Large intestine (tissue), 3 donors: ENCODE data around the gene PKN3. TPM values are rescaled to one million over a fixed set of nuclear protein-coding genes. Genes with fewer than 3 reads are reported as not detected.

Experiments used
- DNase-seq, 2 donors: peaks; one replicate each; pipeline versions ENCODE4 v3.0.0 to v3.0.0-alpha.2; 2013
- H3K27ac ChIP-seq: one replicate; pipeline ENCODE4 v1.5.1; 2013; ENCODE audit warnings: low read length
- H3K27me3 ChIP-seq: 2 replicates; pipeline ENCODE4 v1.6.1; 2013; ENCODE audit warnings: low read length; ENCODE audit not compliant: control insufficient read depth, insufficient read depth
- H3K36me3 ChIP-seq: 2 replicates; pipeline ENCODE4 v1.6.1; 2013; ENCODE audit warnings: low read length; ENCODE audit not compliant: control insufficient read depth, insufficient read depth
- H3K4me1 ChIP-seq: one replicate; pipeline ENCODE4 v1.6.1; 2013; ENCODE audit warnings: low read length; ENCODE audit not compliant: control insufficient read depth, insufficient read depth
- H3K4me3 ChIP-seq: one replicate; pipeline ENCODE4 v1.5.1; 2013; ENCODE audit warnings: low read length
- H3K9me3 ChIP-seq: one replicate; pipeline ENCODE4 v1.6.1; 2013; ENCODE audit warnings: mild to moderate bottlenecking, low read depth, low read length, moderate library complexity; ENCODE audit not compliant: control insufficient read depth
- WGBS: methylation state at CpG from one replicate; pipeline ENCODE4 v1.1.5; 2013; ENCODE audit warnings: low lambda C conversion rate; ENCODE audit not compliant: insufficient coverage; 5-methylcytosine and 5-hydroxymethylcytosine counted together
- polyA plus RNA-seq: library from polyadenylated mRNA; unstranded; fragments of 120-200 nt; gene quantifications from one replicate; pipeline ENCODE4 v1.2.1, GENCODE V29; 2013

PKN3 gene
- polyA plus RNA-seq, 1 donor = 5.5 TPM

DNA sequence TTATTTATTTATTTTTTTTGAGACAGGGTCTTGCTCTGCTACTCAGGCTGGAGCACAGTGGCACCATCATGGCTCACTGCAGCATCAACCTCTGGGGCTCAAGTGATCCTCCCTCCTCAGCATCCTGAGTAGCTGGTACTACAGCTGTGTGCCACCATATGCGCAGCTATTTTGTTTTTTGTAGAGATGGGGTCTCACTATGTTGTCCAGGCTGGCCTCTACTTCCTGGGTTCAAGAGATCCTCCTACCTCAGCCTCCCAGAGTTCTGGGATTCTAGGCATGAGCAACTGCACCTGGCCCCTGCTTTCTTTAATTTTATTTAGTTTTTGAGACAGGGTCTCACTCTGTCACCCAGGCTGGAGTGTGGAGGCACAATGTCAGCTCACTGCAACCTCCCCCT is 41.1 kb downstream of the PKN3 start:
- Histone ChIP-seq H3K27ac (no peak overlapping the region), H3K36me3 (peaks cover 44% of the 10 kb centered on the region), H3K27me3 (no peaks in the 10 kb centered on the region), H3K4me1 (no peaks in the 10 kb centered on the region), H3K9me3 (no peaks in the 10 kb centered on the region), H3K4me3 (no peak overlapping the region)
- DNase-seq = no peak
- WGBS = no CpG with 5 or more reads among the region's 1 CpG

DNA sequence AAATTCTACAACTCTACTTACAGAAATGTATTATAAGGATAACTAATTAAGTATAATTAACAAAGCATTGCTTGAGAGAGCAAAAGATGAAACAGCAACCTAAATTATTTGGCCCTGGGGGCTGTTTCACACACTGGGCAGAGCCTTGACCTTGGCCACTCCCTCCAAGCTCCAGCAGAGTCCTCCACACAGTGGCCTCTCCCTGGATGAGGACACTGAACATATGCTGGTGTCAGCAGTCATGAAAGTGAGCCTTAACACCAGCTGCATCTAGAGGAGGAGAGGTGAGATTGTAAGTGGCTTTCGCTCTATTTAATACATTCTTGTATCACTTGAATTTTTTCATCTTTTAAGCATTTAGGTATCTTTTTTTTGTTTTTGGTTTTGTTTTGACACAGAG is 44.9 kb downstream of the PKN3 start:
- WGBS = no CpG with 5 or more reads among the region's 1 CpG
- H3K9me3 ChIP-seq = no peaks in the 10 kb centered on the region
- no peaks in the 10 kb centered on the region for H3K27me3 ChIP-seq
- no peaks in the 10 kb centered on the region for H3K4me1 ChIP-seq
- peaks cover 34% of the 10 kb centered on the region for H3K36me3 ChIP-seq
- no peak overlapping the region for H3K27ac ChIP-seq
- no peak for DNase-seq
- H3K4me3 ChIP-seq = no peak overlapping the region

DNA sequence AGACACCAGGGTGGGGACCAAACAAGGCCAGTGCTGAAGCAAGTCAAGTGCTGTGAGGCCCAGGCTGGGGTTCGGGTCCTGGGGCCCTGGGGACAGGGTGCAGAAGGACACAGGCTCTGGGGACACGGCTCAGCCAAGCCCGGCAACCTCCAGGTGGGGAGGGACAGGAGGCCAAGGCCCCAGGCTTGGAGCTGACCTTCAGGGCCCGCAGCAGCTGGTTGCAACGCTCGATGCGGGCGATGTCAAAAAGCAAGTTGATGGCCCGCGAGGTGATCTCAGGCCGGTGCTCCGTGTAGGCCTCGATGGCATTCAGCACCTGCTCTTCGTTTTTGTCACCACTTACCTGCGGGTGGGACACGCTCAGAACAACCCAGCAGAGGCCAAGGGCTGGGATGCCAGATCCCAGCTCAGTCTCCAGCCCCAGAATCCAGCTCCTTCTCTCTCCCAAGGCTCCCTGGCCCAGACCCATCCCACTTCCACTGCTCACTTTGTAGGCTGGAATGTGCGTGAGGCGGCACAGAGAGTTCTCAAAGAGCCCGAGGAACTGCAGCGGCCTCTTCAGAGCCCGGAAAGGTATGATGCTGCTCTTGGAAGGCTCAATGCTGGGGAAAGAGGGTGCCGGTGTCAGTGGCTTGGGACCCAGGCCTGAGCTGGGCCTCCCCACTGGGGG is 48.8 kb downstream of the PKN3 start:
- WGBS = no CpG with 5 or more reads among the region's 22 CpGs
- Histone ChIP-seq H3K4me1 (no peaks in the 10 kb centered on the region), H3K9me3 (no peaks in the 10 kb centered on the region), H3K27ac (no peak overlapping the region), H3K4me3 (no peak overlapping the region), H3K27me3 (no peaks in the 10 kb centered on the region), H3K36me3 (peaks cover 60% of the 10 kb centered on the region)
- no peak for DNase-seq

DNA sequence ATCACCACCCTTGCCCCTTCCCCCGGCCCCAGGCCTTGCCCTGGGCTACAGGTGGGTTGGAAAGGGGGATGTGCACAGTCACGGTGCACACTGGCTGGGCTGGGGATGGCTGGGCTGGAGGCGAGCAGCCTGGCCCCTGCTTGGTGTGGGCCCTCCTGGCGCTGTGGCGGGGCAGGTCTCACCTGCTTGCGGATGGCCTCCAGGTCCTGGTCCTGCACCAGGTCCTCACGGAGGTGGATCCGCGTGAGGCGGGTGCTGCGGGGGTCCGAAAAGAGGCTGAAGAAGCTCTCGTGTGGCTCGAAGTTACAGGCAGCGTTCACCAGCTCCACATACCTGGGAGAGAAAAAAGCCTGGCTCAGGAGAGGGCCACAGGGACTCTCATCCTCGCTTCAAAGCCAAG is 51.3 kb downstream of the PKN3 start:
- Histone ChIP-seq H3K36me3 (peaks cover 54% of the 10 kb centered on the region), H3K4me1 (no peaks in the 10 kb centered on the region)

DNA sequence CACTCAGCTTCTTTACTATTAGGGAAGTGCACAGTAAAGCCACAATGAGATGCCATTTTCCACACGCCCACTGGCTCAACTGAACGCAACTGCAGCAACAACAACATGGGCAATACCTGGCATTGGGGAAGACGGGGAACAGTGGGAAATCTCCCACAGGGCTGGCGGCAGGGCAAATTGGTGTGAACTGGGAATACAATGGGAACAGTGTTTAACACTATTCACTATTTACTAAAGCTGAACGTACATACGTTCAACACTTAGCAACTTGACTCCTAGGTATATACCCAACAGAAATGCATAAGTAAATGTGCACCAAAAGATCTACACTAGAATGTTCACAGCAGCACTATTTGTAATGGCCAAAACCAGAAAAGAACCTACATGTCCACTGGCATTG is 55.3 kb downstream of the PKN3 start:
- Histone ChIP-seq H3K27ac (no peak overlapping the region), H3K4me3 (no peak overlapping the region), H3K27me3 (no peaks in the 10 kb centered on the region), H3K36me3 (peaks cover 29% of the 10 kb centered on the region), H3K9me3 (no peaks in the 10 kb centered on the region), H3K4me1 (no peaks in the 10 kb centered on the region)
- DNase-seq = no peak
- no CpG with 5 or more reads among the region's 6 CpGs for WGBS

More for the DNA sequence above, 51.3 kb downstream of the PKN3 start:
- Histone ChIP-seq H3K9me3 (no peaks in the 10 kb centered on the region), H3K4me3 (no peak overlapping the region), H3K27ac (no peak overlapping the region), H3K27me3 (no peaks in the 10 kb centered on the region)
- WGBS = no CpG with 5 or more reads among the region's 16 CpGs
- no peak for DNase-seq

DNA sequence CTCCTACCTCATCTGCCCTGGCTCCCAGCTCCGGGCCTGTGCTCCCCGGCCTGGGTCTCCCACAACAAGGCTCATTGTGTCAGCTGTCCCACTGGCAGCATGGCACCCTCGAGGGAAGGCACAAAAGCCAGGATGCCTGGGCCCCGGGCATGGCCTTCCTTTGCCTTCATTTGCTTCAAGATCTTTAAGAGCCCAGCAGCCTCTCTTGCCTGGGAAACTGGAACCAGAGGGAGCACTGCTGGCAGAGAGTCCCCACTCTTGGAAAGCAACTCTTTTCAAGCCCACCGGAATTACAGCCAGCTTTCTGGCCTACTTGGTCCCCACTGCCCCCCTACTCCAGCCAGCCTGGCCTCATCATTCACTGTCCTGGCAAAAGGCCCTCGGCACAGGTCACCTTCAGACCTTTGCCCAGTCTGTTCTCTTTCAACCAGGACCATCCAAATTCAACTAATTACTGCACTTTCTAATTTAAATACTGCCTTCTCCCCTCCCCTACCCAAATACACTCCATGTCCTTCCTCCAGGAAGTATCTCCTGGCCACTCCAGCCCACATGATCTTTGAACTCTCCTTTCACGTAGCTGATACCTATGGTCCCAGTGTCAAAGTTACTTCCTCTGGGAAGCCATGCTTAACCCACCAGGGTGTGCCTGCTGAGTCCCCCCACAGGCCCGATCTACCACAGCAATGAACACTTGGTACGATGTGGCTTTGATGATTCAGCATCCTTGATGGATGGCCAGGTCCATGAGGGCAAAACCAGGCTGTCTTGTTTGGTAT is 60.6 kb downstream of the PKN3 start:
- H3K36me3 ChIP-seq = peaks cover 15% of the 10 kb centered on the region
- H3K27ac ChIP-seq = peak overlapping the region; percentile 39
- H3K4me3 ChIP-seq = no peak overlapping the region
- peaks cover 7% of the 10 kb centered on the region for H3K4me1 ChIP-seq
- no CpG with 5 or more reads among the region's 9 CpGs for WGBS
- H3K27me3 ChIP-seq = no peaks in the 10 kb centered on the region
- DNase-seq = peak in 1 of 2 donors; percentile 61
- no peaks in the 10 kb centered on the region for H3K9me3 ChIP-seq

DNA sequence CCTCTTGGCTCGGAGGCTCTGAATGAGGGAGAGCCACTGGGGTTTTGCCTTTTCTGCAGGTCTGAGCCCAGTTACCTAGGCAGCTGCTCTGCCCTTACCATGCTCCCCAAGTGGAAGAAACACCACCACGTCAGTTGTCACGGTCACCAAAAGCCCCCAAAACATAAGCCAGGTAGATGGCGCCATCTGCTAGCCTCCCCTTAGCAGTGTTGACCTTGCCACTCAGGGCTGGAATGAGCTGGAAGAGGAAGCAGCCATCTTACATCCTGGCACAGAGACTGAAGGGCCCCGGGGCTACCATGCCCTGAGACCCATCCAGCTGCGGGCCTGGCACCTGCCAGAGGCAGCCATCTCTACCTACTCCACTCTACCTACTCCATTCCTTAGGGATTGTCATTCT is 62.1 kb downstream of the PKN3 start:
- no peaks in the 10 kb centered on the region for H3K9me3 ChIP-seq
- no peak overlapping the region for H3K4me3 ChIP-seq
- H3K27ac ChIP-seq = no peak overlapping the region
- H3K36me3 ChIP-seq = peaks cover 21% of the 10 kb centered on the region
- no peaks in the 10 kb centered on the region for H3K27me3 ChIP-seq
- no peak for DNase-seq
- WGBS = no CpG with 5 or more reads among the region's 6 CpGs
- H3K4me1 ChIP-seq = peaks cover 7% of the 10 kb centered on the region

DNA sequence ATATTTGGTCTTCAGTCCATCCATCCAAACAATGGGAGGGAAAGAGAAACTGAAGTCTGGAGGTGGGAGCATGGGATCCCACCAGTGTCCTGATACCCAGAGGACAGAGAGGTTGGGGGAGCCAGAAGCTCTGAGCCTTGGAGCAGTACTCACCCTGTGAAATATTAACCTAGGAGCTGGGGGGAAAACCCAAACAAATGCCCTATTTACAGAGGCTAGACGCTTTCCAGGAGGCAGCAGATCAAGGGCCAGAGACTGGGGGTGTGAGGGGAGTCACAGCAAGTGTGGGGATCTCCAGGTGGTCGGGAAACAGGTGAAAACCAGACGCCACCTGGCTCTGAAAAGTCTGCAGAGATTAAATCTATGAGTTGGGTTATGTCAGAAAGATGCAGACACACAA is 63.2 kb downstream of the PKN3 start:
- WGBS = no CpG with 5 or more reads among the region's 3 CpGs
- H3K4me3 ChIP-seq = no peak overlapping the region

DNA sequence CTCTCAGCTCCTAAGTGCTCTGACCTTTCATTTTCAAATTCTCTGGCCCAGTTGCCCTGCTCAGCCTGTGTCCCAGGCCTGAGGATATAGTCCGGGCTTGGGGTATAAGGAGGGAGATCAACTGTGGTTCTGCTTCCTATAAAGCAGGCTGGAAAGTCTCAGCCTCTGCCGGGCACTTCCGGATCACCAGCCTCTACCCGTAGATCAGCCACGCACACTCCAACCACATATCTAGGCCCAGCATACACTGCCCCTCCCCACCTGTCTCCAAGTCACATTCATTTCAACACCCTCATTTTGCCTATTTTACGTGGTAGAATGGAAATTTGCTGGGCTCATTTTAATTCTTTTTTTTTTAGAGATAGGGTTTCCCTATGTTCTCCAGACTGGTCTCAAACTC is 66.3 kb downstream of the PKN3 start:
- peaks cover 7% of the 10 kb centered on the region for H3K4me1 ChIP-seq
- H3K27ac ChIP-seq = no peak overlapping the region
- H3K27me3 ChIP-seq = no peaks in the 10 kb centered on the region
- peaks cover 21% of the 10 kb centered on the region for H3K36me3 ChIP-seq
- H3K4me3 ChIP-seq = no peak overlapping the region
- no peaks in the 10 kb centered on the region for H3K9me3 ChIP-seq
- 100% methylated on average over 1 of the region's 6 CpGs for WGBS
- no peak for DNase-seq

More for the DNA sequence above, 63.2 kb downstream of the PKN3 start:
- H3K9me3 ChIP-seq = no peaks in the 10 kb centered on the region
- H3K36me3 ChIP-seq = peaks cover 21% of the 10 kb centered on the region
- H3K4me1 ChIP-seq = peaks cover 14% of the 10 kb centered on the region
- no peak overlapping the region for H3K27ac ChIP-seq
- no peaks in the 10 kb centered on the region for H3K27me3 ChIP-seq
- no peak for DNase-seq
